ENCODE results near the gene PCDHB15. TPM values are rescaled to one million over a fixed set of nuclear protein-coding genes. Genes with fewer than 3 reads are reported as not detected.

Gene PCDHB15
- total and polyA plus RNA-seq, 2 experiments from 2014 or later, result 2.0 to 3.3 TPM

GRCh38 chr5:141260458-141261237 lies 15.5 kb downstream of the PCDHB15 start:
- H3K79me2 ChIP-seq, result no peaks in the 10 kb centered on the region
- TF ChIP-seq EZH2phosphoT487 (IDR thresholded peaks at IDR 0.05; ENCODE audit: low read depth, severe bottlenecking, unreplicated experiment), result no peak
- TF ChIP-seq EZH2 (IDR thresholded peaks at IDR 0.05; ENCODE audit: borderline replicate concordance), result no peak
- no peak for TF ChIP-seq CTCF (IDR thresholded peaks at IDR 0.05; ENCODE audit: poor library complexity)
- no peak for DNase-seq (ENCODE audit: low spot score)
- WGBS (ENCODE audit: low lambda C conversion rate, missing lambda C conversion rate), result 72% methylated on average over 5 of the region's 5 CpGs
- H2AFZ ChIP-seq, result no peak overlapping the region
- no peaks in the 10 kb centered on the region for H4K20me1 ChIP-seq (ENCODE audit: insufficient read depth, poor library complexity, severe bottlenecking)
- peaks cover 69% of the 10 kb centered on the region for H3K9me3 ChIP-seq (ENCODE audit: low read depth)
- no peak overlapping the region for H3K4me2 ChIP-seq
- no peaks in the 10 kb centered on the region for H3K4me1 ChIP-seq (ENCODE audit: insufficient read depth)
- no peak overlapping the region for H3K27ac ChIP-seq
- no peak overlapping the region for H3K4me3 ChIP-seq
- H3K9me2 ChIP-seq (replicated peaks; ENCODE audit: insufficient read depth), result no peaks in the 10 kb centered on the region
- no peaks in the 10 kb centered on the region for H3K36me3 ChIP-seq (replicated peaks; ENCODE audit: insufficient read depth, low read depth)
- H3K27me3 ChIP-seq, result no peaks in the 10 kb centered on the region

- Histone ChIP-seq H3K9me3 (ENCODE audit: low read depth) (peaks cover 72% of the 10 kb centered on the region), H3K79me2 (no peaks in the 10 kb centered on the region), H4K20me1 (ENCODE audit: insufficient read depth, poor library complexity, severe bottlenecking) (no peaks in the 10 kb centered on the region), H3K27ac (no peak overlapping the region), H3K9me2 (replicated peaks; ENCODE audit: insufficient read depth) (no peaks in the 10 kb centered on the region), H3K36me3 (replicated peaks; ENCODE audit: insufficient read depth, low read depth) (no peaks in the 10 kb centered on the region), H3K4me3 (no peak overlapping the region), H3K27me3 (no peaks in the 10 kb centered on the region), H3K4me2 (no peak overlapping the region), H2AFZ (no peak overlapping the region), H3K4me1 (ENCODE audit: insufficient read depth) (no peaks in the 10 kb centered on the region)
- WGBS (ENCODE audit: low lambda C conversion rate, missing lambda C conversion rate), result 94% methylated on average over 1 of the region's 1 CpG
- DNase-seq (ENCODE audit: low spot score), result no peak
- TF ChIP-seq EZH2phosphoT487 (IDR thresholded peaks at IDR 0.05; ENCODE audit: low read depth, severe bottlenecking, unreplicated experiment), result no peak
- TF ChIP-seq EZH2 (IDR thresholded peaks at IDR 0.05; ENCODE audit: borderline replicate concordance), result no peak
- TF ChIP-seq CTCF (IDR thresholded peaks at IDR 0.05; ENCODE audit: poor library complexity), result no peak
Measured at GRCh38 chr5:141261238-141261546, 16.0 kb downstream of the PCDHB15 start.

GRCh38 chr5:141269195-141269594 lies 24.0 kb downstream of the PCDHB15 start:
- H3K9me2 ChIP-seq (replicated peaks; ENCODE audit: insufficient read depth), result no peaks in the 10 kb centered on the region
- no peak overlapping the region for H3K27ac ChIP-seq
- H3K79me2 ChIP-seq, result no peaks in the 10 kb centered on the region
- H3K4me1 ChIP-seq (ENCODE audit: insufficient read depth), result no peaks in the 10 kb centered on the region
- TF ChIP-seq EZH2 (IDR thresholded peaks at IDR 0.05; ENCODE audit: borderline replicate concordance) (no peak), EZH2phosphoT487 (IDR thresholded peaks at IDR 0.05; ENCODE audit: low read depth, severe bottlenecking, unreplicated experiment) (no peak), CTCF (IDR thresholded peaks at IDR 0.05; ENCODE audit: poor library complexity) (no peak)
- H3K36me3 ChIP-seq (replicated peaks; ENCODE audit: insufficient read depth, low read depth), result no peaks in the 10 kb centered on the region
- 96% methylated on average over 4 of the region's 4 CpGs for WGBS (ENCODE audit: low lambda C conversion rate, missing lambda C conversion rate)
- no peak overlapping the region for H2AFZ ChIP-seq
- no peak overlapping the region for H3K4me2 ChIP-seq
- H3K4me3 ChIP-seq, result no peak overlapping the region
- H3K27me3 ChIP-seq, result no peaks in the 10 kb centered on the region
- DNase-seq (ENCODE audit: low spot score), result no peak
- no peaks in the 10 kb centered on the region for H4K20me1 ChIP-seq (ENCODE audit: insufficient read depth, poor library complexity, severe bottlenecking)
- H3K9me3 ChIP-seq (ENCODE audit: low read depth), result peaks cover 52% of the 10 kb centered on the region

All from hepatocyte (in vitro differentiated cells).